Neural cell (in vitro differentiated cells): ENCODE data around the gene CTNNA2. TPM values are rescaled to one million over a fixed set of nuclear protein-coding genes. Genes with fewer than 3 reads are reported as not detected.

Experiments
- H2AFZ ChIP-seq: fragments of 200-600, 300-800 bp; sonication (generic), shearing (Covaris generic); 2 replicates; pipeline ENCODE4 v1.6.0; 2014; ENCODE audit warnings: low read depth, mild to moderate bottlenecking, antibody characterized with exemption, low read length, moderate library complexity
- H3F3A ChIP-seq: fragments of 200-600 bp; shearing (Covaris generic); 2 replicates; pipeline ENCODE4 v1.6.1; 2016; ENCODE audit warnings: mild to moderate bottlenecking, moderate library complexity, mixed read lengths, antibody characterized with exemption, low read length; ENCODE audit not compliant: insufficient read depth, poor library complexity, severe bottlenecking
- H3K27ac ChIP-seq: fragments of 200-600, 300-800 bp; sonication (generic), shearing (Covaris generic); 2 replicates; pipeline ENCODE4 v1.5.1; 2014; ENCODE audit warnings: mild to moderate bottlenecking, low read length, moderate library complexity
- H3K27me3 ChIP-seq: fragments of 300-800, 200-600 bp; sonication (generic), shearing (Covaris generic); 2 replicates; pipeline ENCODE4 v1.6.0; 2014; ENCODE audit warnings: mild to moderate bottlenecking, low read depth, low read length, moderate library complexity; ENCODE audit not compliant: insufficient read depth
- H3K36me3 ChIP-seq: fragments of 300-800, 200-600 bp; sonication (generic), shearing (Covaris generic); 2 replicates; pipeline ENCODE4 v1.5.1; 2014; ENCODE audit warnings: mild to moderate bottlenecking, antibody characterized with exemption, low read length, moderate library complexity; ENCODE audit not compliant: insufficient read depth
- H3K4me2 ChIP-seq: fragments of 300-800, 200-600 bp; sonication (generic), shearing (Covaris generic); 2 replicates; pipeline ENCODE4 v1.6.0; 2014; ENCODE audit warnings: mild to moderate bottlenecking, low read length
- H3K4me3 ChIP-seq: fragments of 300-800, 200-600 bp; sonication (generic), shearing (Covaris generic); 2 replicates; pipeline ENCODE4 v1.5.1; 2014; ENCODE audit warnings: mild to moderate bottlenecking, low read length, moderate library complexity
- H3K79me2 ChIP-seq: fragments of 200-600 bp; shearing (Covaris generic); replicated peaks from 2 replicates; pipeline ENCODE4 v1.6.0; 2014; ENCODE audit warnings: mild to moderate bottlenecking, low read length, moderate library complexity; ENCODE audit not compliant: insufficient read depth
- H3K9ac ChIP-seq: fragments of 300-800, 200-600 bp; sonication (generic), shearing (Covaris generic); 2 replicates; pipeline ENCODE4 v1.6.1; 2016; ENCODE audit warnings: mild to moderate bottlenecking, low read length, mixed read lengths
- H3K9me2 ChIP-seq: fragments of 200-600 bp; shearing (Covaris generic); 2 replicates; pipeline ENCODE4 v1.6.1; 2016; ENCODE audit warnings: mild to moderate bottlenecking, low read length, mixed read lengths; ENCODE audit not compliant: insufficient read depth
- H3K9me3 ChIP-seq: fragments of 200-600, 300-800 bp; sonication (generic), shearing (Covaris generic); 2 replicates; pipeline ENCODE4 v1.6.1; 2016; ENCODE audit warnings: mild to moderate bottlenecking, mixed run types, low read length, moderate library complexity, mixed read lengths
- H4K20me1 ChIP-seq: fragments of 200-600 bp; shearing (Covaris generic); 2 replicates; pipeline ENCODE4 v1.6.1; 2016; ENCODE audit warnings: mild to moderate bottlenecking, mixed run types; ENCODE audit not compliant: insufficient read depth
- EP300 ChIP-seq: fragments of 450-650 bp; conservative IDR thresholded peaks from 2 replicates; pipeline ENCODE4 v1.6.1; 2014; ENCODE audit warnings: antibody characterized with exemption, mild to moderate bottlenecking, moderate library complexity; ENCODE audit not compliant: poor library complexity, severe bottlenecking
- EZH2 ChIP-seq: fragments of 200-600, 300-800 bp; shearing (Covaris generic), sonication (generic); IDR thresholded peaks from 2 replicates; pipeline ENCODE4 v1.6.1; 2014; ENCODE audit warnings: antibody characterized with exemption, low read length, borderline replicate concordance, mild to moderate bottlenecking; ENCODE audit not compliant: insufficient read depth, poor library complexity, severe bottlenecking
- MXI1 ChIP-seq: fragments of 450-650 bp; conservative IDR thresholded peaks from 2 replicates; pipeline ENCODE4 v1.6.1; 2014; ENCODE audit warnings: antibody characterized with exemption, mild to moderate bottlenecking; ENCODE audit not compliant: poor library complexity, severe bottlenecking
- POLR2AphosphoS5 ChIP-seq: IDR thresholded peaks from 2 replicates; pipeline ENCODE4 v1.6.1; 2012
- RAD21 ChIP-seq: fragments of 450-650 bp; conservative IDR thresholded peaks from 2 replicates; pipeline ENCODE4 v1.6.1; 2014; ENCODE audit warnings: antibody characterized with exemption, mild to moderate bottlenecking, moderate library complexity
- SMC3 ChIP-seq: fragments of 450-650 bp; conservative IDR thresholded peaks from 2 replicates; pipeline ENCODE4 v1.6.1; 2014; ENCODE audit warnings: antibody characterized with exemption, mild to moderate bottlenecking, moderate library complexity; ENCODE audit not compliant: poor library complexity
- TAF1 ChIP-seq: IDR thresholded peaks from 2 replicates; pipeline ENCODE4 v1.6.1; 2012; ENCODE audit warnings: low read depth
- polyA plus RNA-seq: library from polyadenylated mRNA; depleted of rRNA; stranded (reverse); fragments of >200 nt; gene quantifications from 2 replicates; pipeline ENCODE4 v1.2.3, GENCODE V29; 2014
- TF ChIP-seq, protein P1 (sequence below): IDR thresholded peaks from 2 replicates; pipeline ENCODE4 v1.6.1; 2012; ENCODE audit warnings: borderline replicate concordance
- TF ChIP-seq, protein P2 (sequence below): fragments of 450-650 bp; IDR thresholded peaks from 2 replicates; pipeline ENCODE4 v1.5.1; 2014; ENCODE audit warnings: antibody characterized with exemption, mild to moderate bottlenecking, moderate library complexity; ENCODE audit not compliant: poor library complexity, severe bottlenecking

The CTNNA2 gene
- polyA plus RNA-seq, 1 donor from 2014 or later, result 194 TPM

DNA sequence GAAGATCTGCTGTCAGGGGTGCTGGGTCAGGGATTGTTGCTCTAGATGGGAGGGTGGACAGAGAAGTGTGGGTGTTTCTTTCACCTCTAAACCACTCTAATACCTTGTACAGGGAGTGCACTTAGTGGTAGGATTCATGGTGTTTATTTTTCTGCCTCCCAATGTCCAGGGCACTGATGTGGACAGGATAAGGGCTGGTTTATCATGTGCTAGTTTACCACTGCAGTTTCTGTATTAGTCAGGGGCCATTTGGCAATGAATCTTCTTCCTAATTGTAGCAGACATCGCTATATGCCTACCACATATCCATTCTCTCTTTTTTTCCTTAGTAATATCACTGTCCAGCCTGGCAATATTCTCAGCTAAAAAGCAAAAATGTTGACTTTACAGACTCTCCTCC is 842.0 kb downstream of the CTNNA2 start:
- no peaks in the 10 kb centered on the region for H3K9me2 ChIP-seq
- H3K79me2 ChIP-seq, result no peaks in the 10 kb centered on the region
- no peaks in the 10 kb centered on the region for H3K9me3 ChIP-seq
- no peaks in the 10 kb centered on the region for H4K20me1 ChIP-seq
- no peaks in the 10 kb centered on the region for H3K36me3 ChIP-seq
- H3K9ac ChIP-seq, result no peak overlapping the region
- H2AFZ ChIP-seq, result no peak overlapping the region
- H3K27me3 ChIP-seq, result no peaks in the 10 kb centered on the region
- no peak overlapping the region for H3K4me3 ChIP-seq
- H3K4me2 ChIP-seq, result no peak overlapping the region
- no peaks in the 10 kb centered on the region for H3F3A ChIP-seq
- no peak overlapping the region for H3K27ac ChIP-seq
- TF ChIP-seq MXI1 (no peak), POLR2AphosphoS5 (no peak), SMC3 (no peak), TAF1 (no peak), EP300 (no peak), EZH2 (no peak), RAD21 (no peak)
- TF ChIP-seq, protein P1, sequence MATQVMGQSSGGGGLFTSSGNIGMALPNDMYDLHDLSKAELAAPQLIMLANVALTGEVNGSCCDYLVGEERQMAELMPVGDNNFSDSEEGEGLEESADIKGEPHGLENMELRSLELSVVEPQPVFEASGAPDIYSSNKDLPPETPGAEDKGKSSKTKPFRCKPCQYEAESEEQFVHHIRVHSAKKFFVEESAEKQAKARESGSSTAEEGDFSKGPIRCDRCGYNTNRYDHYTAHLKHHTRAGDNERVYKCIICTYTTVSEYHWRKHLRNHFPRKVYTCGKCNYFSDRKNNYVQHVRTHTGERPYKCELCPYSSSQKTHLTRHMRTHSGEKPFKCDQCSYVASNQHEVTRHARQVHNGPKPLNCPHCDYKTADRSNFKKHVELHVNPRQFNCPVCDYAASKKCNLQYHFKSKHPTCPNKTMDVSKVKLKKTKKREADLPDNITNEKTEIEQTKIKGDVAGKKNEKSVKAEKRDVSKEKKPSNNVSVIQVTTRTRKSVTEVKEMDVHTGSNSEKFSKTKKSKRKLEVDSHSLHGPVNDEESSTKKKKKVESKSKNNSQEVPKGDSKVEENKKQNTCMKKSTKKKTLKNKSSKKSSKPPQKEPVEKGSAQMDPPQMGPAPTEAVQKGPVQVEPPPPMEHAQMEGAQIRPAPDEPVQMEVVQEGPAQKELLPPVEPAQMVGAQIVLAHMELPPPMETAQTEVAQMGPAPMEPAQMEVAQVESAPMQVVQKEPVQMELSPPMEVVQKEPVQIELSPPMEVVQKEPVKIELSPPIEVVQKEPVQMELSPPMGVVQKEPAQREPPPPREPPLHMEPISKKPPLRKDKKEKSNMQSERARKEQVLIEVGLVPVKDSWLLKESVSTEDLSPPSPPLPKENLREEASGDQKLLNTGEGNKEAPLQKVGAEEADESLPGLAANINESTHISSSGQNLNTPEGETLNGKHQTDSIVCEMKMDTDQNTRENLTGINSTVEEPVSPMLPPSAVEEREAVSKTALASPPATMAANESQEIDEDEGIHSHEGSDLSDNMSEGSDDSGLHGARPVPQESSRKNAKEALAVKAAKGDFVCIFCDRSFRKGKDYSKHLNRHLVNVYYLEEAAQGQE, result no peak
- TF ChIP-seq, protein P2, sequence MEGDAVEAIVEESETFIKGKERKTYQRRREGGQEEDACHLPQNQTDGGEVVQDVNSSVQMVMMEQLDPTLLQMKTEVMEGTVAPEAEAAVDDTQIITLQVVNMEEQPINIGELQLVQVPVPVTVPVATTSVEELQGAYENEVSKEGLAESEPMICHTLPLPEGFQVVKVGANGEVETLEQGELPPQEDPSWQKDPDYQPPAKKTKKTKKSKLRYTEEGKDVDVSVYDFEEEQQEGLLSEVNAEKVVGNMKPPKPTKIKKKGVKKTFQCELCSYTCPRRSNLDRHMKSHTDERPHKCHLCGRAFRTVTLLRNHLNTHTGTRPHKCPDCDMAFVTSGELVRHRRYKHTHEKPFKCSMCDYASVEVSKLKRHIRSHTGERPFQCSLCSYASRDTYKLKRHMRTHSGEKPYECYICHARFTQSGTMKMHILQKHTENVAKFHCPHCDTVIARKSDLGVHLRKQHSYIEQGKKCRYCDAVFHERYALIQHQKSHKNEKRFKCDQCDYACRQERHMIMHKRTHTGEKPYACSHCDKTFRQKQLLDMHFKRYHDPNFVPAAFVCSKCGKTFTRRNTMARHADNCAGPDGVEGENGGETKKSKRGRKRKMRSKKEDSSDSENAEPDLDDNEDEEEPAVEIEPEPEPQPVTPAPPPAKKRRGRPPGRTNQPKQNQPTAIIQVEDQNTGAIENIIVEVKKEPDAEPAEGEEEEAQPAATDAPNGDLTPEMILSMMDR, result no peak

DNA sequence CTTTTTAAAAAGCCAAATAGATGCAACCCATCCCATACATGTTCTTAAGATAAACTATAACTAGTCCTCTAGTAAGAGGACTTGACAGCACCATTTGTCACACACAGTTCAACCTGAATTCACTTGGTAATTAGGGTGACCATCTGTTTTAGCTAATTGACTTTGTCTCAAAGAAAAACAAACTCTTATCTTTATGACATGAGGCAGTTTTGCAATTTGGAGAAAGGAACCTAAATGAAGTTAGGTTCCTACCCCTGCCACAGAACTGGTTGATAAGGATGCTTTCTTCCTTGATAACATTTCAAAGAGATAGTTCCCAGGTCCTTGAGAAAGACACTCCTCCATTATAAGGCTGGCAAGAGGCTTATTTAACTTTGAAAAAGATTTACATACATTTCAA is 849.1 kb downstream of the CTNNA2 start:
- TF ChIP-seq EZH2, result no peak
- TF ChIP-seq TAF1, result no peak
- TF ChIP-seq EP300, result no peak
- no peak for TF ChIP-seq MXI1
- Histone ChIP-seq H3K9me3 (no peaks in the 10 kb centered on the region), H2AFZ (no peak overlapping the region), H3K4me2 (no peak overlapping the region), H3K79me2 (no peaks in the 10 kb centered on the region), H3K4me3 (no peak overlapping the region), H3K27ac (no peak overlapping the region), H3F3A (no peaks in the 10 kb centered on the region), H3K9ac (no peak overlapping the region), H3K27me3 (no peaks in the 10 kb centered on the region), H4K20me1 (no peaks in the 10 kb centered on the region), H3K36me3 (no peaks in the 10 kb centered on the region), H3K9me2 (no peaks in the 10 kb centered on the region)

DNA sequence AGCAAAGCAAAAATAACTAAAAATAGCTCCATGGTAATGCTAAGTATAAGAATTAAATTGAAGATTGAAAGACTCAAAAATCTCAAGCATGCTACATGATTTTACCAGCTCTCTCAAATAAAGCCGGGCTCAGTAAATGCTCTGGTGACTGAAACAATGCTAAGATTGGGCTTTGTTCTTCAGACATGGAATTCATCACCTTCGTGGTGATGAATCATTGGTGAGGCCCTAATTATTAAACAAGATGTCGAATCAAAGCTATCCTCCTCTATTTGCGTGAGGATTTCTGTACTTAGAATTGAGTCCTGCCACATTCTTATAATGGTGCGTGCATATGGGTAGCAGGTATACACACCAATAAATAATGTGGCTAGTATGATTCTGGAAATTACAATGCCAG is 850.5 kb downstream of the CTNNA2 start:
- H3K27ac ChIP-seq, result no peak overlapping the region
- no peaks in the 10 kb centered on the region for H3K27me3 ChIP-seq
- no peaks in the 10 kb centered on the region for H3K9me3 ChIP-seq
- H3K9ac ChIP-seq, result no peak overlapping the region
- H3K9me2 ChIP-seq, result no peaks in the 10 kb centered on the region
- no peak for TF ChIP-seq MXI1
- TF ChIP-seq TAF1, result no peak
- no peak for TF ChIP-seq EZH2
- no peak for TF ChIP-seq SMC3
- TF ChIP-seq, protein P2, result no peak
- TF ChIP-seq, protein P1, result no peak
- TF ChIP-seq EP300, result no peak
- TF ChIP-seq RAD21, result no peak
- no peaks in the 10 kb centered on the region for H3K79me2 ChIP-seq
- H2AFZ ChIP-seq, result no peak overlapping the region
- no peaks in the 10 kb centered on the region for H3F3A ChIP-seq
- H3K36me3 ChIP-seq, result no peaks in the 10 kb centered on the region
- H3K4me3 ChIP-seq, result no peak overlapping the region
- no peak overlapping the region for H3K4me2 ChIP-seq
- H4K20me1 ChIP-seq, result no peaks in the 10 kb centered on the region
